Esophagus squamous epithelium (tissue), 5 donors: ENCODE results near the gene ATF2. TPM values are rescaled to one million over a fixed set of nuclear protein-coding genes. Genes with fewer than 3 reads are reported as not detected.

Experiments used
- DNase-seq: peaks from one replicate; lab custom pipeline; 2025; lab: John Stamatoyannopoulos, UW
- H3K27ac ChIP-seq, 4 donors: fragments of 200-600 bp; sonication (generic); one replicate each; pipeline ENCODE4 v1.5.1; 2016 to 2019; ENCODE audit warnings: mild to moderate bottlenecking in 1 of 4
- H3K27me3 ChIP-seq, 4 donors: fragments of 200-600 bp; sonication (generic); 1 replicate in 3 of 4; 2 replicates in 1 of 4; pipeline versions ENCODE4 v1.5.1 to v1.6.0; 2017 to 2021; ENCODE audit warnings: antibody characterized with exemption in 1 of 4
- H3K36me3 ChIP-seq, 3 donors: fragments of 200-600 bp; sonication (generic); one replicate each; pipeline ENCODE4 v1.5.1; 2016 to 2019
- H3K4me1 ChIP-seq, 3 donors: fragments of 200-600 bp; sonication (generic); one replicate each; pipeline ENCODE4 v1.5.1; 2017 to 2019
- H3K4me3 ChIP-seq, 4 donors: fragments of 200-600 bp; sonication (generic); 1 replicate in 3 of 4; 2 replicates in 1 of 4; pipeline ENCODE4 v1.5.1; 2016 to 2019; ENCODE audit warnings: mild to moderate bottlenecking in 2 of 4, moderate library complexity in 1 of 4
- H3K9me3 ChIP-seq, 3 donors: fragments of 200-600 bp; sonication (generic); one replicate each; pipeline ENCODE4 v1.5.1; 2016 to 2019
- POLR2A ChIP-seq, 4 donors: fragments of 450-650 bp; IDR thresholded peaks; one replicate each; pipeline ENCODE4 v1.6.1; 2017; ENCODE audit warnings: antibody characterized with exemption in 4 of 4, mild to moderate bottlenecking in 4 of 4, moderate library complexity in 3 of 4
- WGBS, 2 donors: methylation state at CpG; one replicate each; pipeline ENCODE4 v1.1.5; 2018; 5-methylcytosine and 5-hydroxymethylcytosine counted together
- intact Hi-C: fragments of 100-400 bp; cut with DNase I; formaldehyde crosslinking; loops from one replicate; pipeline ENCODE4 v1.15.0; 2022
- total RNA-seq, 4 donors: library from RNA; depleted of rRNA; stranded (reverse); fragments of >200 nt; gene quantifications; one replicate each; pipeline ENCODE4 v1.1.0, GENCODE V29; 2016
- TF ChIP-seq, protein P1 (sequence below), 6 experiments: fragments of 450-650 bp in 4 of 6; fragments of 200-600 bp in 2 of 6; sonication (generic) in 2 of 6; IDR thresholded peaks; one replicate each; pipeline ENCODE4 v1.5.1; 2016 to 2019; ENCODE audit warnings: antibody characterized with exemption in 6 of 6, mild to moderate bottlenecking in 4 of 6, moderate library complexity in 4 of 6
- donor health status: DM: yes; HTN: yes; CAD: no.

The ATF2 gene
- total RNA-seq, 4 donors from 2014 or later, result 9.9 to 40.1 (median 18.0) TPM

DNA sequence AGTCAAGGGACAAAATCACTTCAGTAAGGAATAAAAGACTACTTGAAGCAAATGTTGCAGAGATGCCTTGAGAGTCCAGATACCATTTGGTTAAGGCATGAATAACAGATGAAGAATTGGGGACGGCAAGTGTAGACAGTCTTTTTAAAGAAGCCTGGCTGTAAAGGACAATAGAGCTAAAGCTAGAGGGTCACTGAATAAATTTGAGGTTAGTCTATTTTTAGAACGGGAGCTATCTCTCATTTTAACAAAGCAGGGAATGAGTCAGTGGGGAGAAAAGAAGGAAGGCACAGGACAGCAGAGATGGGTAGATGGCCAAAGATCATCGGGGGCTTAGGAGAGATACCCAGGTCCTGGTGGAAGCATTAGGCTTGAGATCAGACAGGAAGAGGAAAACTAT, 132.2 kb downstream of the ATF2 start:
- intact Hi-C loops, result no loop called here
- Histone ChIP-seq H3K4me3 (no peak overlapping the region), H3K27me3 (no peaks in the 10 kb centered on the region), H3K27ac (no peak overlapping the region), H3K36me3 (no peaks in the 10 kb centered on the region), H3K4me1 (no peaks in the 10 kb centered on the region), H3K9me3 (no peaks in the 10 kb centered on the region)
- 54 to 58% methylated on average over 3 of the region's 3 CpGs for WGBS, 2 donors
- DNase-seq, result no peak
- TF ChIP-seq, protein P1, sequence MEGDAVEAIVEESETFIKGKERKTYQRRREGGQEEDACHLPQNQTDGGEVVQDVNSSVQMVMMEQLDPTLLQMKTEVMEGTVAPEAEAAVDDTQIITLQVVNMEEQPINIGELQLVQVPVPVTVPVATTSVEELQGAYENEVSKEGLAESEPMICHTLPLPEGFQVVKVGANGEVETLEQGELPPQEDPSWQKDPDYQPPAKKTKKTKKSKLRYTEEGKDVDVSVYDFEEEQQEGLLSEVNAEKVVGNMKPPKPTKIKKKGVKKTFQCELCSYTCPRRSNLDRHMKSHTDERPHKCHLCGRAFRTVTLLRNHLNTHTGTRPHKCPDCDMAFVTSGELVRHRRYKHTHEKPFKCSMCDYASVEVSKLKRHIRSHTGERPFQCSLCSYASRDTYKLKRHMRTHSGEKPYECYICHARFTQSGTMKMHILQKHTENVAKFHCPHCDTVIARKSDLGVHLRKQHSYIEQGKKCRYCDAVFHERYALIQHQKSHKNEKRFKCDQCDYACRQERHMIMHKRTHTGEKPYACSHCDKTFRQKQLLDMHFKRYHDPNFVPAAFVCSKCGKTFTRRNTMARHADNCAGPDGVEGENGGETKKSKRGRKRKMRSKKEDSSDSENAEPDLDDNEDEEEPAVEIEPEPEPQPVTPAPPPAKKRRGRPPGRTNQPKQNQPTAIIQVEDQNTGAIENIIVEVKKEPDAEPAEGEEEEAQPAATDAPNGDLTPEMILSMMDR (IDR thresholded peaks at IDR 0.05), result no peak
- no peak for TF ChIP-seq POLR2A (IDR thresholded peaks at IDR 0.05)

DNA sequence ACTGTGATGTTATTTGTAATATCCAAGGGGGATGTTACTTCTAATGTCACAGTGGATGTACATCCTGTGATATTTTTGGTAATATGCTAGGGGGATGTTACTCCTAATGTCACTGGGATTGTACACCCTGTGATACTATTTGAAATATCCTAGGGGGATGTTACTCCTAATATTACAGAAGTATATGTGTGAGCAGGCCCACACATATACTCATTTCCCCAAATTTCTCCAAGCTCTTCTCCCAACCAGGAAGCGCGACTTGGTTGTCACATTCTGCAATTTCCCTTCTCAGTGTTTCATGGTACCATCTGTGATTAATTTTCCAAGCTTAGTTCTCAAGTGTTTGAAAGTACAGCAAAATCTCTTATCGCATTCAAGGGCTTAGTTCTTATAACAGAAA, 133.3 kb downstream of the ATF2 start:
- 85 to 96% methylated on average over 3 of the region's 3 CpGs for WGBS, 2 donors
- Histone ChIP-seq H3K27me3 (no peaks in the 10 kb centered on the region), H3K9me3 (no peaks in the 10 kb centered on the region), H3K36me3 (no peaks in the 10 kb centered on the region), H3K4me3 (no peak overlapping the region), H3K27ac (no peak overlapping the region), H3K4me1 (no peaks in the 10 kb centered on the region)
- DNase-seq, result no peak
- intact Hi-C loops, result no loop called here
- TF ChIP-seq, protein P1 (IDR thresholded peaks at IDR 0.05), result no peak
- no peak for TF ChIP-seq POLR2A (IDR thresholded peaks at IDR 0.05)

DNA sequence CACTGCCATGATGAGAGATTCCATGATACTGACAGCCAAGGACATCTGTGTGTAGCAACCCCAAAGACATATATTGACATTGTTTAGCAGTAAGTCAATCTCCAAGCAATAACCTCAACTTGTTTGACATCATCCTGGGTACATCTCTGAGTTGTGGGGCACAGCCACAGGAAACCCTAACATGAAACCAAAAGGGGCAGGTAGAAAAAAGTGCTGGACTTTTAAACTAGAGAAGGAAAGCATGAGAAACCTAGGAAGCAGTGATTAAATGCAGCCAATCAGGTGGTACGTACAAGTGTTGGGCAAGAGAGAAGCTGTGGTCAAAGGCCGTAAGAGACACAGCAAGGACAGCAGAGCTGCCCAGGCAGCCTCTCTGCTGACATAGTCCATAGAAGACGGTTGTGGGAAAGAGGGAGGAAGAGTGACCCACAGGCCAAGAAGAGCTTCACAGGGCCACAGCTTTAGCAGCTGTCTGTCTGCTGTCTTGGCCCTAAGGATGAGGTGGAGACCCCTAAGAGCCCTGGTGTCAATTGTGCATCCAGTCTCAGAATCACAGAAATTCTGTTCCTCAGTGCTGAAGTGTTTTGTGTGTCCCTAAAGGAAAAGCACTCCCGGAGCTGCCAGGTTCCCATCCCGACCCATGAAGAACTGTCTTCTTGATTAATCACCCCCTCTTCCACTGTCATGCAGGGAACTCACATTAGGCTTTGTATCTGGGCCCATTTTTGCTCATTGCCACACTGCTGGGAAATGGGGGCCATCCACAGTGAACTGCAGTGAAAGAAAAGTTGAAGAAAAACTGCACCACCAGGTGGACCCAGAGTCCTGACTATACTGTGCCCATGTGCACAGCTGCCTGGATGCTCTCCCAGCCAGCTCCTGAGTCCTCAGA, 137.4 kb downstream of the ATF2 start:
- Histone ChIP-seq H3K27ac (no peak overlapping the region), H3K4me1 (no peaks in the 10 kb centered on the region), H3K36me3 (no peaks in the 10 kb centered on the region), H3K9me3 (no peaks in the 10 kb centered on the region), H3K4me3 (no peak overlapping the region), H3K27me3 (no peaks in the 10 kb centered on the region)
- DNase-seq, result no peak
- WGBS, 2 donors, result 75 to 91% methylated on average over 3 to 5 of the region's 5 CpGs
- TF ChIP-seq POLR2A (IDR thresholded peaks at IDR 0.05), result no peak
- TF ChIP-seq, protein P1 (IDR thresholded peaks at IDR 0.05), result peak in 4 of 6 experiments; percentile 5 to 28 (median 12)
- intact Hi-C loops, result no loop called here

DNA sequence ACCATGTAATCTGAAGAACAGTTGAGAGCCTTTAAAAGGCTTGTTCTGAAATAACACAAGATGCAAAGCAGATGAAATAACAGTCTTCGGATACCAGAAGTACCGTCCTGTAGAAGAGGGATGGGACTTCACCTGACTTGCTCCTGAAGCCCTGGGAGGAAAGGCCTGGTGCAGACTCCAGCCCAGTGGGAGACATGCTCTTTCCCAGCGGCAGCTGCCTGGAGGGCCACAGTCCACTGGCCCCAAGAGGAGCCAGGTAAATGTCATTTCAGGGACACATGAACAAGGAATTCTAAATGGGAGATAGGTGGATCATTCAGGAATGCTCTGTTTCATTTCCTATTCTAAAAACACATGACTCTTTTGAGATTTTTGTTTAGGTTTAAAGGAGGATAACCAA, 140.2 kb downstream of the ATF2 start:
- H3K4me1 ChIP-seq, result no peaks in the 10 kb centered on the region
- 87 to 88% methylated on average over 3 of the region's 3 CpGs for WGBS, 2 donors
- intact Hi-C loops, result no loop called here
- H3K4me3 ChIP-seq, result no peak overlapping the region
- H3K27ac ChIP-seq, result peak overlapping the region; percentile 34 to 82 (median 48)
- no peaks in the 10 kb centered on the region for H3K9me3 ChIP-seq
- no peak for DNase-seq
- no peaks in the 10 kb centered on the region for H3K36me3 ChIP-seq
- no peak for TF ChIP-seq POLR2A (IDR thresholded peaks at IDR 0.05)
- TF ChIP-seq, protein P1 (IDR thresholded peaks at IDR 0.05), result no peak
- H3K27me3 ChIP-seq, result no peaks in the 10 kb centered on the region

DNA sequence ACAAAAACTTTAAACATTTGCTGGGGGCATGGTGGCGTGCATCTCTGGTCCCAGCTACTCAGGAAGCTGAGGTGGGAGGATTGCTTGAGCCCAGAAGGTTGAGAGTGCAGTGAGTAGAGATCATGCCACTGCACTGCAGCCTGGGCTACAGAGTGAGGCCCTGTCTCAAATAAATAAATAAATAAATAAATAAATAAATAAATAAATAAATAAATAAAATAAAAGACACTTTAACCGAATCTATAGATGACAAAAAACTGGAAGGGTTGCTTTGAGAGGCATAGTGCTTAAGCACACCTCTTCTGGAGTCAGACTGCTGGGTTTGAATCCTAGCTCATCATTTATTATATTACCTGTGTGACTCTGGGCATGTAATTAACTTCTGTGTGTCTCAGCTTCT, 141.6 kb downstream of the ATF2 start:
- TF ChIP-seq, protein P1 (IDR thresholded peaks at IDR 0.05), result no peak
- TF ChIP-seq POLR2A (IDR thresholded peaks at IDR 0.05), result no peak
- Histone ChIP-seq H3K4me1 (no peaks in the 10 kb centered on the region), H3K36me3 (no peaks in the 10 kb centered on the region), H3K27ac (no peak overlapping the region), H3K9me3 (no peaks in the 10 kb centered on the region), H3K4me3 (no peak overlapping the region), H3K27me3 (no peaks in the 10 kb centered on the region)
- intact Hi-C loops, result no loop called here
- WGBS, 2 donors, result 84 to 94% methylated on average over 2 of the region's 2 CpGs
- no peak for DNase-seq
